Measurements from ENCODE around the gene HOMER2.

HOMER2 gene

GRCh38 chr15:82992436-82992998 is 40.0 kb upstream of the HOMER2 start:
- no peak for FAIRE-seq
- no peak for DNase-seq (ENCODE audit: insufficient read length, low spot score)
- TF ChIP-seq CTCF (IDR thresholded peaks at IDR 0.05; ENCODE audit: insufficient read depth, missing control alignments), result no peak

GRCh38 chr15:82986442-82986780 is 33.9 kb upstream of the HOMER2 start:
- DNase-seq (ENCODE audit: insufficient read length, low spot score) (no peak), FAIRE-seq (no peak)
- no peak for TF ChIP-seq CTCF (IDR thresholded peaks at IDR 0.05; ENCODE audit: insufficient read depth, missing control alignments)

GRCh38 chr15:82985688-82986441 is 33.3 kb upstream of the HOMER2 start, which contains the start of gene RAMAC:
Gene RAMAC, plus strand, starts transcription at chr15:82986210. Its CDS starts 2,809 bp downstream, at chr15:82989019.
- FAIRE-seq, result peak; percentile 78
- DNase-seq (ENCODE audit: insufficient read length, low spot score), result peak; percentile 54
- TF ChIP-seq CTCF (IDR thresholded peaks at IDR 0.05; ENCODE audit: insufficient read depth, missing control alignments), result no peak

- FAIRE-seq (no peak), DNase-seq (ENCODE audit: insufficient read length, low spot score) (no peak)
- TF ChIP-seq CTCF (IDR thresholded peaks at IDR 0.05; ENCODE audit: insufficient read depth, missing control alignments), result no peak
Measured at GRCh38 chr15:82980981-82981380, 28.5 kb upstream of the HOMER2 start.

GRCh38 chr15:82979726-82980125 is 27.2 kb upstream of the HOMER2 start:
- no peak for TF ChIP-seq CTCF (IDR thresholded peaks at IDR 0.05; ENCODE audit: insufficient read depth, missing control alignments)
- FAIRE-seq (no peak), DNase-seq (ENCODE audit: insufficient read length, low spot score) (no peak)

GRCh38 chr15:82978438-82978837 is 25.9 kb upstream of the HOMER2 start:
- FAIRE-seq, result no peak
- TF ChIP-seq CTCF (IDR thresholded peaks at IDR 0.05; ENCODE audit: insufficient read depth, missing control alignments), result no peak
- DNase-seq (ENCODE audit: insufficient read length, low spot score), result no peak

- DNase-seq (ENCODE audit: insufficient read length, low spot score), result no peak
- peak; percentile 11 for FAIRE-seq
- no peak for TF ChIP-seq CTCF (IDR thresholded peaks at IDR 0.05; ENCODE audit: insufficient read depth, missing control alignments)
Measured at GRCh38 chr15:82977076-82977475, 24.6 kb upstream of the HOMER2 start.

Data from D721Med (cell line).